GM23248 (cell line): ENCODE measurements around the gene DNASE1L2. TPM values are rescaled to one million over a fixed set of nuclear protein-coding genes. Genes with fewer than 3 reads are reported as not detected.
A peak's percentile ranks its signal among the peaks of the same experiment; 100 is the strongest.
"Not testable (repeated sequence)": the region's sequence is repeated elsewhere in the genome, so short reads cannot be mapped to it uniquely, and the experiment has no call there.

Experiments
- DNase-seq: peaks from one replicate; pipeline ENCODE4 v3.0.0-alpha.2; 2015
- H2AFZ ChIP-seq: fragments of 200-600 bp; sonication (generic); 2 replicates; pipeline ENCODE4 v1.6.1; 2016; ENCODE audit warnings: antibody characterized with exemption
- H3F3A ChIP-seq: fragments of 200-600 bp; sonication (generic); 2 replicates; pipeline ENCODE4 v1.6.1; 2016; ENCODE audit warnings: mild to moderate bottlenecking, antibody characterized with exemption, mixed run types; ENCODE audit not compliant: insufficient read depth
- H3K27ac ChIP-seq: fragments of 200-600 bp; sonication (generic); 2 replicates; pipeline ENCODE4 v1.5.1; 2016; ENCODE audit warnings: mild to moderate bottlenecking
- H3K27me3 ChIP-seq: fragments of 200-600 bp; sonication (generic); replicated peaks from 2 replicates; pipeline ENCODE4 v1.6.1; 2016; ENCODE audit warnings: mild to moderate bottlenecking; ENCODE audit not compliant: insufficient read depth
- H3K36me3 ChIP-seq: fragments of 200-600 bp; sonication (generic); 2 replicates; pipeline ENCODE4 v1.6.1; 2016; ENCODE audit warnings: low read depth, mild to moderate bottlenecking
- H3K4me1 ChIP-seq: fragments of 200-600 bp; sonication (generic); 2 replicates; pipeline ENCODE4 v1.6.1; 2016; ENCODE audit warnings: mild to moderate bottlenecking; ENCODE audit not compliant: insufficient read depth
- H3K4me2 ChIP-seq: fragments of 200-600 bp; sonication (generic); one replicate; pipeline ENCODE4 v1.6.1; 2016; ENCODE audit warnings: mild to moderate bottlenecking; ENCODE audit not compliant: unreplicated experiment
- H3K4me3 ChIP-seq: fragments of 200-600 bp; sonication (generic); 2 replicates; pipeline ENCODE4 v1.5.1; 2016; ENCODE audit warnings: mild to moderate bottlenecking
- H3K79me2 ChIP-seq: fragments of 200-600 bp; sonication (generic); 2 replicates; pipeline ENCODE4 v1.6.1; 2016; ENCODE audit warnings: mild to moderate bottlenecking; ENCODE audit not compliant: insufficient read depth
- H3K9ac ChIP-seq: fragments of 200-600 bp; sonication (generic); 2 replicates; pipeline ENCODE4 v1.6.1; 2016; ENCODE audit warnings: mild to moderate bottlenecking
- H3K9me2 ChIP-seq: fragments of 200-600 bp; sonication (generic); 2 replicates; pipeline ENCODE4 v1.6.1; 2016; ENCODE audit warnings: mixed run types, mild to moderate bottlenecking, moderate library complexity; ENCODE audit not compliant: insufficient read depth
- H3K9me3 ChIP-seq: fragments of 200-600 bp; sonication (generic); one replicate; pipeline ENCODE4 v1.6.1; 2017; ENCODE audit warnings: low read depth
- H4K20me1 ChIP-seq: fragments of 200-600 bp; sonication (generic); 2 replicates; pipeline ENCODE4 v1.6.0; 2016; ENCODE audit not compliant: insufficient read depth
- EZH2 ChIP-seq: fragments of 200-600 bp; sonication (generic); IDR thresholded peaks from 2 replicates; pipeline ENCODE4 v1.6.1; 2018; ENCODE audit warnings: antibody characterized with exemption, mild to moderate bottlenecking; ENCODE audit not compliant: insufficient read depth, poor library complexity, severe bottlenecking
- EZH2phosphoT487 ChIP-seq: fragments of 200-600 bp; sonication (generic); IDR thresholded peaks from 2 replicates; pipeline ENCODE4 v1.6.1; 2018; ENCODE audit warnings: antibody characterized with exemption, moderate library complexity, mild to moderate bottlenecking, low read depth; ENCODE audit not compliant: insufficient read depth
- WGBS, 2 experiments: methylation state at CpG; one replicate each; pipeline ENCODE4 v1.1.6; 2015 to 2017; ENCODE audit warnings: low lambda C conversion rate in 2 of 2, low coverage in 1 of 2; ENCODE audit errors: missing lambda C conversion rate in 2 of 2; 5-methylcytosine and 5-hydroxymethylcytosine counted together
- in situ Hi-C: fragments of 300-500 bp; cut with MboI; formaldehyde crosslinking; loops from 2 replicates; pipeline ENCODE4 v1.15.0; 2020
- polyA plus RNA-seq: library from polyadenylated mRNA; unstranded; fragments of >200 nt; fragmentation: Nextera tagmentation; extraction: Ambion mirVana; gene quantifications from 2 replicates; pipeline ENCODE4 v1.2.1, GENCODE V29; 2016
- total RNA-seq: library from RNA; depleted of rRNA; stranded (reverse); fragments of >200 nt; shearing (Covaris generic); gene quantifications from 2 replicates; pipeline ENCODE4 v1.2.3, GENCODE V29; 2014

Gene DNASE1L2
- total and polyA plus RNA-seq, 2 experiments from 2014 or later, result 0.89 TPM; not detected in 1

DNA sequence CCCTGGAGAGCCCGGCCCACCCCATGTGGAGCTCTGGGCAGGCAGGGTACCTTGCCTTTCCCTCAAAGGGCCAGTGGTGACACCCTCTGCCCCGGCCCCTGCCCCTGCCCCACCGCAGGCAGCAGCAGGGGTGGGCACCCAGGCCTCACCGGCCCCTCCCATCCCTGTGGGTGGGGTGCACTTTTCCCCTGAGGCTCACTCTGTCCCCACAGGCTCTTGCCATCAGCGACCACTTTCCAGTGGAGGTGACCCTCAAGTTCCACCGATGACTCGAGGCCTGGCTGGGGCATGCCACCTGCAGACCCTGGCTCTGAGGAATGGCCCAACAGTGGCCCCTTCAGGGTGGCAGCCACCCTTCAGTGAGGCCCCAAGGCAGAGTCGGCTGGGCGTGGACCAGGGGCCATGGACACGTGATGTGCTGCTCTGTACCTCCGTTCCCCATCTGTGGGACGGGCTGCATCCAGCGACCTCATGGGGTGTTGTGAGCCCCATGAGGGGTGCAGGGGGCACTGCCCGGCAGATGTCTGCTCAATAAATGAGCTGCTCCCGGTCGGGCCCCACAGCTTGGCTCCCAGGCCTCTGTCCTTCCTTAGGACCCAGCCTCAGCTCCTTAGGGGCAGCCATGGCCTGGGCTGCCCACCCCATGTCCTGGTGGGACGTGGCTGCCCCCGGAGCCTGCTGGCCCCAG, 2.0 kb downstream of the DNASE1L2 start:
- 82 to 84% methylated on average over 14 to 15 of the region's 18 CpGs for WGBS, 2 experiments
- Histone ChIP-seq H3K9me2 (no peaks in the 10 kb centered on the region), H3K27me3 (no peaks in the 10 kb centered on the region), H3F3A (no peaks in the 10 kb centered on the region), H3K4me3 (no peak overlapping the region), H3K4me1 (no peaks in the 10 kb centered on the region), H2AFZ (no peak overlapping the region), H3K36me3 (peaks cover 6% of the 10 kb centered on the region; the same call in 1 of the 2 replicates), H3K27ac (no peak overlapping the region), H3K79me2 (no peaks in the 10 kb centered on the region), H3K4me2 (no peak overlapping the region), H4K20me1 (no peaks in the 10 kb centered on the region), H3K9me3 (no peaks in the 10 kb centered on the region), H3K9ac (no peak overlapping the region)
- no peak for DNase-seq
- TF ChIP-seq EZH2, result no peak
- no peak for TF ChIP-seq EZH2phosphoT487
- in situ Hi-C loops, result no loop called here

DNA sequence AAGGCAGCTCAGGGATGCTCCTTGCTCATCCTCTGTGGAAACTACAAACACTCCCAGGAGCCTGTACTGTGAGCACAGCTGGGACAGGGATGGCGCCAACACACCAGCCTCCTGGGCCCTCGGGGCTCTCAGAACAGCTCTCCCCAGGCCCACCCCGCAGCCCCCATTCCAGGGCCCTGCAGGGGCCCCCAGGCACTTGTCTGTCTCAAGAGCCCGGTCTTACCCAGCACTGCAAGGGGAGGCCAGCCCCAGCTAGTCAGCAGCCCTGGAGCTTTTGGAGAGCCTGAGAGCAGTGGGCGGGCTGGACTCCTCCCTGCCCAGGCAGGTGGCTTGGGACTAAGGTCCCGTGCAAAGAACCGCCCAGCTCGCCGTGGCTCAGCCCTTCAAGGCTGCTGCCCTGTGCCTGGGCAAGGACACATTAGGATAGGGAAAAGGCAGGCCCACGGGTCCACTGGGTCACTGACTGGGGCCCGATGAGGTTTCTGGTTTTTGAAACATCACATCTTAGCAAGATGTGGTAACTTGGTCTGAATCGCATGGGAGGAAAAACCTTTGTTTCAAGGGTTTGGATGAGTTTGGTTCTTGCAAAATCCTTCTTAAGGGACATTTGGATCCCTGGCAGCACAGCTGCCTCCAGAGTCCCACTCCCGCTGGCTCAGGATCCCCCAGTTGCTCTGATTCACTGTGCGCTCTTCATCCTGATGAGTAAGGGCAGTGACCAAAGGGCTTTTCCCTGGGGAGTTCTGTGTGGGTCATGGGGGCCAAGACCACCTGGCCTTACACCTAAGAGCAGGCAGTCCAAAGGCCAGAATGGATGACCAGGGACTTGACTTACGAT, 2.8 kb downstream of the DNASE1L2 start:
- DNase-seq, result peak; percentile 32
- peaks cover 6% of the 10 kb centered on the region; the same call in 1 of the 2 replicates for H3K36me3 ChIP-seq
- no peaks in the 10 kb centered on the region for H3K4me1 ChIP-seq
- no peak overlapping the region for H3K27ac ChIP-seq
- H3K27me3 ChIP-seq, result no peaks in the 10 kb centered on the region
- TF ChIP-seq EZH2 (no peak), EZH2phosphoT487 (no peak)
- no peaks in the 10 kb centered on the region for H3K9me2 ChIP-seq
- in situ Hi-C loops, result no loop called here
- H3K9me3 ChIP-seq, result no peaks in the 10 kb centered on the region
- H3K79me2 ChIP-seq, result no peaks in the 10 kb centered on the region
- H2AFZ ChIP-seq, result no peak overlapping the region
- 68 to 72% methylated on average over 12 to 15 of the region's 15 CpGs for WGBS, 2 experiments
- no peak overlapping the region for H3K4me3 ChIP-seq
- no peak overlapping the region for H3K9ac ChIP-seq
- H3K4me2 ChIP-seq, result no peak overlapping the region
- no peaks in the 10 kb centered on the region for H3F3A ChIP-seq
- H4K20me1 ChIP-seq, result no peaks in the 10 kb centered on the region

DNA sequence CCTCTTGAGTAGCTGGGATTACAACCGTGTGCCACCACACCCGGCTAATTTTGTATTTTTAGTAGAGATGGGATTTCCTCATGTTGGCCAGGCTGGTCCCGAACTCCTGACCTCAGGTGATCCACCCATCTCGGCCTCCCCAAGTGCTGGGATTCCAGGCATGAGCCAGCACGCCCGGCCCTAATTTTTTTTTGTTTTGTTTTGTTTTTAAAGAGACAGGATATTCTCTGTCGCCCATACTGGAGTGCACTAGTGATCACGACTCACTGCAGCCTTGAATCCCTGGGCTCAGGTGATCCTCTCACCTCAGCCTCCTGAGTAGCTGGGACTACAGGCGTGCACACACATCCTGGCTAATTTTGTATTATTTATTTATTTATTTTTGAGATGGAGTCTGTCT, 4.1 kb downstream of the DNASE1L2 start:
- H3K4me2 ChIP-seq, H3K27ac ChIP-seq, in situ Hi-C loops, H3K9me3 ChIP-seq, H3K9me2 ChIP-seq, H3K9ac ChIP-seq, H3K79me2 ChIP-seq, H3K4me1 ChIP-seq, H3F3A ChIP-seq, H4K20me1 ChIP-seq, H2AFZ ChIP-seq, H3K27me3 ChIP-seq, H3K4me3 ChIP-seq, DNase-seq, H3K36me3 ChIP-seq: not testable (repeated sequence)
- WGBS, 2 experiments, result 72 to 77% methylated on average over 9 of the region's 9 CpGs

DNA sequence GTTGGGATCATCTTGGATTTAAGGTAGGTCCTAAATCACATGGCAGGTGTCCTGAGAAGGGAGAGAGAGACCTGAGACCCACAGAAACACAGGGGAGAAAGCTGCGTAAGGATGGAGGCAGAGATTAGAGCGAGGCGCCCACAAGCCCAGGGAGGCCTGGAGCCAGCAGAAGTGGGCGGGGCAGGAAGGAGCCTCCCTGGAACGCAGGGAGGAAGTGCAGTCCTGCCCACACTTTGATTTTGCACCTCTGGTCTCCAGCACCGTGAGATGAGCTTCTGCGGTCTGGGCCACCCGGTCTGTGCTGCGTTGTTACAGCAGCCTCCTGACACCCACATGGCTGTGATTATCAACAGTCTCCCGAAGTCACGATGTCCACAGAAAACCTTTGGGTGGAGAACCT, 6.4 kb downstream of the DNASE1L2 start:
- H3K36me3 ChIP-seq, result peaks cover 12% of the 10 kb centered on the region; the same call in 1 of the 2 replicates
- H2AFZ ChIP-seq, result no peak overlapping the region
- H3K4me3 ChIP-seq, result no peak overlapping the region
- H3K9ac ChIP-seq, result no peak overlapping the region
- no peaks in the 10 kb centered on the region for H3F3A ChIP-seq
- no peak for DNase-seq
- TF ChIP-seq EZH2phosphoT487 (no peak), EZH2 (no peak)
- in situ Hi-C loops, result no loop called here
- WGBS, 2 experiments, result 83 to 88% methylated on average over 10 to 11 of the region's 11 CpGs
- H3K27me3 ChIP-seq, result no peaks in the 10 kb centered on the region
- no peaks in the 10 kb centered on the region for H3K9me3 ChIP-seq
- no peak overlapping the region for H3K27ac ChIP-seq
- H4K20me1 ChIP-seq, result no peaks in the 10 kb centered on the region
- H3K4me2 ChIP-seq, result no peak overlapping the region
- H3K4me1 ChIP-seq, result no peaks in the 10 kb centered on the region
- H3K9me2 ChIP-seq, result no peaks in the 10 kb centered on the region
- peaks cover 9% of the 10 kb centered on the region for H3K79me2 ChIP-seq
